HG03060 (cell line): ENCODE measurements around the gene NKAPL.

Source experiments
- ATAC-seq: cut with Tn5 transposase; IDR thresholded peaks from one replicate; pipeline ENCODE4 v1.9.1; 2021; ENCODE audit warnings: low read depth, moderate number of reproducible peaks; ENCODE audit not compliant: unreplicated experiment

NKAPL gene

GRCh38 chr6:28258877-28259777 is at the start of gene NKAPL:
Gene NKAPL, plus strand, starts transcription at chr6:28259297. Its CDS starts 75 bp downstream, at chr6:28259372.
- ATAC-seq, result no peak

DNA sequence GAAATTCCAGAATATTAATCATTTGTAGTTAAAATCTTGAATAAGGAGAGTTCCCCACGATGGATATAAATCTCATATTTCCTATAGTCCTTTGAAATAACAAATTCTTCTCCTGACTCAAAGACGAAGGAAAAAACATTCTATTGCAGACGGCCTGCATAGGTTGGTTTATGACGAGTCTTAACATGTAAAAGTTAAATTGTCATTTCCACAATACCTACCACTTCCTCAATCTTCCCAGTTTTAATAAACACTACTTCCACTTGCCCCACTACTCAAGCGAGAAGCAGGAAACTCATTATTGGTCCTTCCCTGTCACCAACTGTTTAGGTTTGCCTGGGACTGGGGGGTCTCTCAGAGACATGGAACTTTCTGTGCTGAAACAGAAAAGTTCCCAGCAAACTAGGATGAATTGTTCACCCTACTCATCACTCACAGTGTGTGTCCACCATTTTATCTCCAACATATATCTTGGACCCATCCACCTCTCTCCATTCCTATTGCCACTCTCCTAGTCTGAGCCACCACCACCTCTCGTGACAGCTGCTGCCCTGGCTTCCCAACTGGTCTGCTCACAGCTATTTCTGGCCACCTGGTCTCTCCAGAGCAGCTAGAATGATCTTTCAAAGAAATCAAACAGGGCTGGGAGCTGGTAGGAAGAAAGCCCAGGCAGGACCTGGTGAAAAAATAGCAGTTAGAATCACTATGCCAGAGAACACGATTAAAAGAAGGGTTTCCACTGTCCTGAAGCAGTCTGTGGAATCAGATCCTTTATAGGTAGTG is 49.2 kb upstream of the NKAPL start:
- no peak for ATAC-seq

GRCh38 chr6:28211840-28212509 is 47.1 kb upstream of the NKAPL start:
- ATAC-seq, result no peak

DNA sequence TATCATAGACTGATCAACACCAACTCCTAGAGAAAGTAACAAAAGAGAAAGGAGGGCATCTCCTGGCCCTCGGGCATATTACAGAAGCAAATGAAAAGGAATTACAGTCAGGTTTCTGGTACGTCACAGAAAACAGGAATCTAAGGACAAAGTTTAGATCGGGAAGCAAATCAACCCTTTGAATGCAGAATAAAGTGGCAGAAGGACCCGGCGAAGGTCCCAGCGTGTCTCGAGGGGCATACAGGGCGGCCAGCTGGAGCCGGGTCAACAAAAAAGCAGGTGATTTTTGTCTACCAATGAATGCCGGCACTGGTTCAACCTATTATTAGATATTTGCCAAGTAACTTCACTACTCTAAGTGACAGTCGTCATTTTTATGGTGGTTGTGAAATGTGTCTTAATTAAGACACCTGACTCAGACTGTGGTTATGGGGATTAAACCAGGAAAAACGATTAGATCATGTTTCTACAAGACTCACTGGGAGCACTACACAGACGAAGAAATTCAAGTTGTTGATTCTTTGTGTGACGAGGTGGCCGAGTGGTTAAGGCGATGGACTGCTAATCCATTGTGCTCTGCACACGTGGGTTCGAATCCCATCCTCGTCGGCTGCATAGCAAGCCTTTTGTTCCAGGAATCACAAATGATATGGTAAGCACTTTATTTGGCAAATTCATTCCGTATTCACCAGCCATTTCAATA is 46.4 kb upstream of the NKAPL start:
- peak; percentile 56 for ATAC-seq

GRCh38 chr6:28213213-28213523 is 45.9 kb upstream of the NKAPL start:
- no peak for ATAC-seq

DNA sequence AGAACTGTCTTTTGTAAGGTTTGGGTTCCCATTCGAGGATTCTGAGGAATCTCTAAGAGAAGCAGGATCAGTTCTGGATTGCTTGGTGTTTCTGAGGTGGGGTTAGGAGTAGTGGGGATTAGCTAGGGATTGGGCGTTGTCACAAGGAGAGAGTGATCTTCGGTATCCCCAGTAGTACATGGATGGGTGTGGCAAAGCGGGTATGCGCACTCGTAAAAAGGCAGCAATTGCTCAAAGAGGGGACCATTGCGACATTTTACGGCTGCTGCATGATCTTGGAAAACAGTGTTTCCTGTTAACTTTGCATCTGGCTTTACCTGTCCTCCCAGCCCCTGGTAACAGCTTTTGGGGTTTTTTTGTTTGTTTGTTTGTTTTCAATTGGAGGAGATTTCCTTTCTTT is 43.7 kb upstream of the NKAPL start:
- no peak for ATAC-seq

DNA sequence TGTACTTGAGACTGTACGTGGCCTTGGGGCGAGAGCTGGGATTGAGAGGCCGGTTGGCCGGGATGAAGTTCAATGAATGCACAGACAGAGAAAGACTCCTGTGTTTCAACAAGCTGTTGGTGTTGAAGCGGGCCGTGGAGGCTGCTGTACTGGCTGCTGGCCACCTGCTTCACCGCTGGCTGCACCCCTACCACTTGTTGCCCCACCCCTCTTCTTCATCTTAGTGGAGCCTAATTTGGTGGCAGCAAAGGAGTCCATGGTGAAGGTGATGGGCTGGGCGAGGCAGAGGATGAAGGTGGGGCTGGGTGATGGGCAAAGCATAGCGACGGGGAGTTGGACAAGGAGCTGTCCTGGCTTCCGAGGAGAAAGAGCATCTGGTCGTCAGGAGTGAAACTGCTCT is 41.2 kb upstream of the NKAPL start:
- no peak for ATAC-seq

GRCh38 chr6:28218312-28219248 is 40.5 kb upstream of the NKAPL start:
- ATAC-seq, result no peak

- ATAC-seq, result no peak
These were observed 38.6 kb upstream of the NKAPL start for GRCh38 chr6:28220257-28221133.

GRCh38 chr6:28224131-28225055 is 34.7 kb upstream of the NKAPL start:
- no peak for ATAC-seq

DNA sequence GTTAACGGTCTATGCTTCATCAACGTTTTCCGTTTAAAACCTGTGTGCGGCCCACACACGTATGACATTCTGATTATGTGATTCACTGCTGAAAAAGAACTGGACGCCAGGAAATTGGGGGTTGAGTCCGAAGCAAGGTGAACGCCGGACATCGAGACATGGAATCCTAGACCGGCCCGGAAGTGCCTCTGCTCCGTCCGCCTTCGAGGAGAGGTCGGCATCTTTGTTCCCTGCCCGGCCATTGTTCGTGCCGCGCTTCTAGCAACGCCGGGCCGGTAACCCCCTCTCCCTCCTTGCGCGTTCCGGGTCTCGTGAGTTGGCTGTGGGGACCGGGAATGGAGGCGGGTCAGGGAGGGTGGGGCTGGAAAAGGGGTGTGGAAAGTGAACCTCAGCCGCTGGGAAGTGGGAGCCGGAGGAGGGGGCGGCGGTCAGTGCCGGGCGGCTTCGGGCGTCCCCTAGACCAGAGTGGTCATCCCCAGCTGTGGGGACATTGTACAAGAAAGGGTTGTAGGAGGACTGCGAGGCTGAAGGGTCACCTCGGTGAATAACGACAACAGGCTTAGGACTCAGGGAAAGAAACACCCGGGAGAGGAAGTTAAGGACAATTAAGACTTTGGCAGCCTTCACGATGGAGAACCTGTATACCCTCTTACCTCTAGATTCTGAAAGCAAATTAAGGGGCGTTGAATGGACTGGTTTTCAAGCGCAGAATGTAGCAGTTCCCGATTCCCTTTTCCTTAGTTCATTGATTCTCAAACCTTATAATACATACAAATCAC is 33.9 kb upstream of the NKAPL start, which contains the start of gene ZSCAN9:
TSS of gene ZSCAN9 (plus strand) at position 220 of the 779 bp plus-strand sequence. CDS start 1,810 bp downstream, outside the sequence.
- ATAC-seq, result peak; percentile 48

GRCh38 chr6:28226460-28226859 is 32.6 kb upstream of the NKAPL start:
- no peak for ATAC-seq

GRCh38 chr6:28232785-28233184 is 26.3 kb upstream of the NKAPL start:
- no peak for ATAC-seq

- no peak for ATAC-seq
These were observed 23.1 kb upstream of the NKAPL start for GRCh38 chr6:28235912-28236452.

DNA sequence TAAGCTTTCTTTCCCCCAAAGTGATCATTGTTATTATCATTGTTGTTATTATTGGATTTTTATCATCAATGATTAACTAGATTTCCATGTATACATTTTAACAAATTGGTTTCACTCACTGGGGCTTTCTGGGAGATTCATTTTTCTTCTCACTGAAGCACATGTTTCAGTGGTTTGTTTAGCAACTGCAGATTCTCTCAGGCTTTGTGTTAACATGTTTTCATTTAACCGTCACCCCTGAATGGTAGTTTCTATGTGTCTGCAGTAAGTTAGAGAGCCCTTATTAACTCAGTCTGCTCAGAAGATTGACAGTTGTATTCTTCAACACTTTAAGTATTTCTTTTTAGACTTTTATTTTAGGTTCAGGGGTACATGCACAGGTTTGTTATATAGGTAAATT is 19.5 kb upstream of the NKAPL start:
- no peak for ATAC-seq

- ATAC-seq, result no peak
These were observed 18.6 kb upstream of the NKAPL start for GRCh38 chr6:28240471-28240870.
